ENCODE results near the gene ITPR1. TPM values are rescaled to one million over a fixed set of nuclear protein-coding genes. Genes with fewer than 3 reads are reported as not detected.
A peak's percentile ranks its signal among the peaks of the same experiment; 100 is the strongest.

Gene ITPR1
- polyA plus RNA-seq, 1 experiment = 1.4 TPM

- no peak for DNase-seq (ENCODE audit: low read depth)
- no peak overlapping the region for H3K4me3 ChIP-seq (ENCODE audit: low read depth, low read length)
- TF ChIP-seq, protein P1, sequence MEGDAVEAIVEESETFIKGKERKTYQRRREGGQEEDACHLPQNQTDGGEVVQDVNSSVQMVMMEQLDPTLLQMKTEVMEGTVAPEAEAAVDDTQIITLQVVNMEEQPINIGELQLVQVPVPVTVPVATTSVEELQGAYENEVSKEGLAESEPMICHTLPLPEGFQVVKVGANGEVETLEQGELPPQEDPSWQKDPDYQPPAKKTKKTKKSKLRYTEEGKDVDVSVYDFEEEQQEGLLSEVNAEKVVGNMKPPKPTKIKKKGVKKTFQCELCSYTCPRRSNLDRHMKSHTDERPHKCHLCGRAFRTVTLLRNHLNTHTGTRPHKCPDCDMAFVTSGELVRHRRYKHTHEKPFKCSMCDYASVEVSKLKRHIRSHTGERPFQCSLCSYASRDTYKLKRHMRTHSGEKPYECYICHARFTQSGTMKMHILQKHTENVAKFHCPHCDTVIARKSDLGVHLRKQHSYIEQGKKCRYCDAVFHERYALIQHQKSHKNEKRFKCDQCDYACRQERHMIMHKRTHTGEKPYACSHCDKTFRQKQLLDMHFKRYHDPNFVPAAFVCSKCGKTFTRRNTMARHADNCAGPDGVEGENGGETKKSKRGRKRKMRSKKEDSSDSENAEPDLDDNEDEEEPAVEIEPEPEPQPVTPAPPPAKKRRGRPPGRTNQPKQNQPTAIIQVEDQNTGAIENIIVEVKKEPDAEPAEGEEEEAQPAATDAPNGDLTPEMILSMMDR (IDR thresholded peaks at IDR 0.05; ENCODE audit: insufficient read depth, low read depth, low read length) = no peak
- ChIA-PET POLR2A (no interaction called here), CTCF (interaction anchor here (1.3 to 10.3 kb wide), 5 partner anchors 10 to 337 kb away, joined by 4 to 178 read pairs (median 14); partner anchors contain the start of gene BHLHE40)
- no peaks in the 10 kb centered on the region for H3K27me3 ChIP-seq (ENCODE audit: control insufficient read depth, insufficient read depth, low read length)
- H3K36me3 ChIP-seq (ENCODE audit: control insufficient read depth, insufficient read depth, low read length) = no peaks in the 10 kb centered on the region
Observed at GRCh38 chr3:4719046-4719501, 225.9 kb downstream of the ITPR1 start.

GRCh38 chr3:4720316-4721075 is 227.3 kb downstream of the ITPR1 start:
- Histone ChIP-seq H3K27me3 (ENCODE audit: control insufficient read depth, insufficient read depth, low read length) (no peaks in the 10 kb centered on the region), H3K36me3 (ENCODE audit: control insufficient read depth, insufficient read depth, low read length) (no peaks in the 10 kb centered on the region), H3K4me3 (ENCODE audit: low read depth, low read length) (no peak overlapping the region)
- POLR2A ChIA-PET = no interaction called here
- CTCF ChIA-PET = interaction anchor here (0.6 to 2.7 kb wide), 18 partner anchors 9 to 339 kb away, joined by 3 to 14 read pairs (median 4); no protein-coding TSS in a partner anchor
- no peak for DNase-seq (ENCODE audit: low read depth)
- TF ChIP-seq, protein P1 (IDR thresholded peaks at IDR 0.05; ENCODE audit: insufficient read depth, low read depth, low read length) = peak; percentile 27

GRCh38 chr3:4721511-4721911 is 228.4 kb downstream of the ITPR1 start:
- peak; percentile 65 for DNase-seq (ENCODE audit: low read depth)
- Histone ChIP-seq H3K4me3 (ENCODE audit: low read depth, low read length) (no peak overlapping the region), H3K36me3 (ENCODE audit: control insufficient read depth, insufficient read depth, low read length) (no peaks in the 10 kb centered on the region), H3K27me3 (ENCODE audit: control insufficient read depth, insufficient read depth, low read length) (no peaks in the 10 kb centered on the region)
- TF ChIP-seq, protein P1 (IDR thresholded peaks at IDR 0.05; ENCODE audit: insufficient read depth, low read depth, low read length) = no peak
- ChIA-PET POLR2A (no interaction called here), CTCF (interaction anchor here (0.6 to 2.7 kb wide), 12 partner anchors 10 to 336 kb away, joined by 3 to 14 read pairs (median 7); no protein-coding TSS in a partner anchor)

GRCh38 chr3:4722103-4722502 is 229.0 kb downstream of the ITPR1 start:
- CTCF ChIA-PET = interaction anchor here (1.3 kb wide), 2 partner anchors 304 to 331 kb away, joined by 3 to 5 read pairs; no protein-coding TSS in a partner anchor
- TF ChIP-seq, protein P1 (IDR thresholded peaks at IDR 0.05; ENCODE audit: insufficient read depth, low read depth, low read length) = peak; percentile 38
- no peaks in the 10 kb centered on the region for H3K27me3 ChIP-seq (ENCODE audit: control insufficient read depth, insufficient read depth, low read length)
- H3K36me3 ChIP-seq (ENCODE audit: control insufficient read depth, insufficient read depth, low read length) = no peaks in the 10 kb centered on the region
- H3K4me3 ChIP-seq (ENCODE audit: low read depth, low read length) = no peak overlapping the region
- DNase-seq (ENCODE audit: low read depth) = no peak
- POLR2A ChIA-PET = no interaction called here

DNA sequence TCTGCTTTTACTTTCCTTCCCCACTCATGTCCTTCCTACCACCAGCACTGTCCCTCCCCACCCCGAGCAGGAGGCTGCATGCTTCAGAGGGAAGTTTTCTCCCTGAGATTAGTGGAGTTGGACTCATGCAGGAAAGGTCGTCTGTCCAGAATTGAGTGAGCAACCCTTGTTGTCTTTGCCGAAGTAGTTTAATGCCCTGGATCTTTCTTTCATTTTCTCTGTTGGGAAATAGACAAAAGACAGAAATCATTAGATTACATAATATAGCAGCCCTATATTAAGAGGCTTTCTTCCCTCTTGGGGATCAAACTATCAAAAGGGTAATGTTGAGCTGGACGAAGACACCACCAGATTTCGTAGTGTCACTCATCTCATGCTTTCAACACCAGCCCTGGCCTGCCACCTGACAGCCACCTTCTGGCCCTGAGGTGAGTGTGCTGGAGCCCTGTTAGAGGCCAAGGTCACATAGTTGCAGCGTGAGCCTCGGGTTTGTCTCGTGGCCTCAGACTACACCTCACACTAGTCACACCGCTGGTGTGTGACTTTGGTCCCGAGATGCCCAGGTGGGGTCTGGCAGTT is 231.0 kb downstream of the ITPR1 start:
- CTCF ChIA-PET = no interaction called here
- TF ChIP-seq, protein P1 (IDR thresholded peaks at IDR 0.05; ENCODE audit: insufficient read depth, low read depth, low read length) = no peak
- Histone ChIP-seq H3K4me3 (ENCODE audit: low read depth, low read length) (no peak overlapping the region), H3K27me3 (ENCODE audit: control insufficient read depth, insufficient read depth, low read length) (no peaks in the 10 kb centered on the region), H3K36me3 (ENCODE audit: control insufficient read depth, insufficient read depth, low read length) (no peaks in the 10 kb centered on the region)
- POLR2A ChIA-PET = no interaction called here
- no peak for DNase-seq (ENCODE audit: low read depth)
